ENCODE measurements around the gene MPZ. TPM values are rescaled to one million over a fixed set of nuclear protein-coding genes. Genes with fewer than 3 reads are reported as not detected.
A peak's percentile ranks its signal among the peaks of the same experiment; 100 is the strongest.
"Not testable (repeated sequence)": the region's sequence is repeated elsewhere in the genome, so short reads cannot be mapped to it uniquely, and the experiment has no call there.

The MPZ gene
- total and polyA plus RNA-seq, 5 donors from 2014 or later = 2.3 TPM; not detected in 4

DNA sequence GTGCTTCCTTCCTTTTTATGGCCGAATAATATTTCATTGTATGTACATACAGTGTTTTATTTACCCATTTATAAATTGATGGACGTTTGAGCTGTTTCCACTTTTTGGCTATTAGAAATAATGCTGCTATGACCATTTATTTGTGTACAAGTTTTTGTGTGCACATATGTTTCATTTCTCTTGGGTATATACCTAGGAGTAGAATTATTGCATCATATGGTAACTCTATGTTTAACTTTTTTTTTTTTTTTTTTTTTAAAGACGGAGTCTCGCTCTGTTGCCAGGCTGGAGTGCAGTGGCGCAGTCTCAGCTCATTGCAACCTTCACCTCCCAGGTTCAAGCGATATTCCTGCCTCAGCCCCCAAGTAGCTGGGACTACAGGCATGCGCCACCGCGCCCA is 23.4 kb upstream of the MPZ start:
- DNase-seq (no peak), ATAC-seq (ENCODE audit: low read depth in 2 of 2) (no peak)
- no peaks in the 10 kb centered on the region for H3K9me3 ChIP-seq (ENCODE audit: control insufficient read depth in 2 of 2, low read length in 2 of 2)
- peaks cover 45% of the 10 kb centered on the region for H3K36me3 Mint-ChIP-seq
- peaks cover 71% of the 10 kb centered on the region for H3K36me3 ChIP-seq (ENCODE audit: control insufficient read depth, insufficient read depth, low read length)
- H3K27ac Mint-ChIP-seq = no peak overlapping the region
- H3K27ac ChIP-seq (ENCODE audit: insufficient read depth, low read length, poor library complexity, severe bottlenecking) = no peak overlapping the region
- peaks cover 0 to 1% (median 0%) of the 10 kb centered on the region in 7 donors for H3K9me3 Mint-ChIP-seq
- H3K4me3 ChIP-seq (ENCODE audit: low read depth, low read length) = no peak overlapping the region
- no peaks in the 10 kb centered on the region for H3K27me3 Mint-ChIP-seq
- peaks cover 0 to 3% (median 1%) of the 10 kb centered on the region in 4 donors for H3K4me1 Mint-ChIP-seq
- no peak overlapping the region for H3K4me3 Mint-ChIP-seq
- H3K4me1 ChIP-seq (ENCODE audit: control insufficient read depth, insufficient read depth, low read length, poor library complexity, severe bottlenecking) = no peaks in the 10 kb centered on the region
- no peaks in the 10 kb centered on the region for H3K27me3 ChIP-seq (ENCODE audit: control insufficient read depth, insufficient read depth, low read length)

DNA sequence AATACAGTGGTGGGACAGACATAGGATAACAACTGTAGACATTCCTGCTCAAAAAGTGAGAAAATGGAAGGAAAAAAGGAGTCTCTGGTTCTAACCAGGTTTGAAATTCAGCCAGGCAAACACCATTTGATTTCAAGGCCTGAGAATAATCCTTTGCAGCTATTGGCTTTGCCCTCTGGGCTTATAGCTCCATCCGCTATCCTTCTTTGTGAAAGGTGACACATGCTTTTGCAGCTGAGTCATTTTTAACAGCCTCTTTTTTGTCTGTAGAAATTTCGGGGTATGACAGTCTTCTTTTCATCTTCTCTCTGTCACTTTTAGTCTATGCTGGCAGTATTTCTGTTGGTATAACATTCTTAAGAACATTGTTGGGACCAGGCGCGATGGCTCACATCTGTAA is 20.6 kb upstream of the MPZ start:
- H3K4me1 ChIP-seq (ENCODE audit: control insufficient read depth, insufficient read depth, low read length, poor library complexity, severe bottlenecking) = no peaks in the 10 kb centered on the region
- Mint-ChIP-seq H3K27ac (no peak overlapping the region), H3K36me3 (peaks cover 38% of the 10 kb centered on the region), H3K4me1 (peaks cover 0 to 7% (median 2%) of the 10 kb centered on the region in 4 donors), H3K4me3 (no peak overlapping the region), H3K9me3 (peaks cover 0 to 1% (median 0%) of the 10 kb centered on the region in 7 donors), H3K27me3 (no peaks in the 10 kb centered on the region)
- H3K4me3 ChIP-seq (ENCODE audit: low read depth, low read length) = no peak overlapping the region
- H3K9me3 ChIP-seq (ENCODE audit: control insufficient read depth in 2 of 2, low read length in 2 of 2) = no peaks in the 10 kb centered on the region
- no peaks in the 10 kb centered on the region for H3K27me3 ChIP-seq (ENCODE audit: control insufficient read depth, insufficient read depth, low read length)
- peaks cover 61% of the 10 kb centered on the region for H3K36me3 ChIP-seq (ENCODE audit: control insufficient read depth, insufficient read depth, low read length)
- ATAC-seq (ENCODE audit: low read depth in 2 of 2) (no peak), DNase-seq (no peak)
- no peak overlapping the region for H3K27ac ChIP-seq (ENCODE audit: insufficient read depth, low read length, poor library complexity, severe bottlenecking)

DNA sequence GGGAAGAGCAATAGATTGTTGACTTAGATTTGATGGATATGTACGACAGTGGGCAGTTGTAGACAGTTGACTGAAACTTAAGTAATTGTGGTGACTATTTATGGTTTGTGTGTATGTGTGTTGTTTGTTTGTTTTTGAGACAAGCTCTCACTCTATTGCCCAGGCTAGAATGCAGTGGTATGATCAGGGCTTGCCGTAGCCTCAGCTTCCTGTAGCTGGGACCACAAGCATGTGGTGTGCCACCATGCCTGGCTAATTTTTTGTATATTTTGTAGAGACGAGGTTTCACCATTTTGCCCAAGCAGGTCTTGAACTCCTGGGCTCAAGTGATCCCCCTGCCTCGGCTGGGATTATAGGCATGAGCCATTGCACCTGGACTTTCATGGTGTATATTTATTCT is 14.3 kb upstream of the MPZ start:
- ATAC-seq (ENCODE audit: low read depth in 2 of 2) = no peak
- Mint-ChIP-seq H3K27ac (no peak overlapping the region), H3K9me3 (no peaks in the 10 kb centered on the region), H3K4me3 (no peak overlapping the region), H3K36me3 (peaks cover 17% of the 10 kb centered on the region), H3K27me3 (no peaks in the 10 kb centered on the region), H3K4me1 (peaks cover 10 to 25% (median 16%) of the 10 kb centered on the region in 4 donors)
- Histone ChIP-seq H3K36me3 (ENCODE audit: control insufficient read depth, insufficient read depth, low read length) (peaks cover 21% of the 10 kb centered on the region), H3K27me3 (ENCODE audit: control insufficient read depth, insufficient read depth, low read length) (no peaks in the 10 kb centered on the region), H3K4me3 (ENCODE audit: low read depth, low read length) (no peak overlapping the region), H3K4me1 (ENCODE audit: control insufficient read depth, insufficient read depth, low read length, poor library complexity, severe bottlenecking) (no peaks in the 10 kb centered on the region), H3K9me3 (ENCODE audit: control insufficient read depth in 2 of 2, low read length in 2 of 2) (no peaks in the 10 kb centered on the region), H3K27ac (ENCODE audit: insufficient read depth, low read length, poor library complexity, severe bottlenecking) (no peak overlapping the region)
- no peak for DNase-seq

DNA sequence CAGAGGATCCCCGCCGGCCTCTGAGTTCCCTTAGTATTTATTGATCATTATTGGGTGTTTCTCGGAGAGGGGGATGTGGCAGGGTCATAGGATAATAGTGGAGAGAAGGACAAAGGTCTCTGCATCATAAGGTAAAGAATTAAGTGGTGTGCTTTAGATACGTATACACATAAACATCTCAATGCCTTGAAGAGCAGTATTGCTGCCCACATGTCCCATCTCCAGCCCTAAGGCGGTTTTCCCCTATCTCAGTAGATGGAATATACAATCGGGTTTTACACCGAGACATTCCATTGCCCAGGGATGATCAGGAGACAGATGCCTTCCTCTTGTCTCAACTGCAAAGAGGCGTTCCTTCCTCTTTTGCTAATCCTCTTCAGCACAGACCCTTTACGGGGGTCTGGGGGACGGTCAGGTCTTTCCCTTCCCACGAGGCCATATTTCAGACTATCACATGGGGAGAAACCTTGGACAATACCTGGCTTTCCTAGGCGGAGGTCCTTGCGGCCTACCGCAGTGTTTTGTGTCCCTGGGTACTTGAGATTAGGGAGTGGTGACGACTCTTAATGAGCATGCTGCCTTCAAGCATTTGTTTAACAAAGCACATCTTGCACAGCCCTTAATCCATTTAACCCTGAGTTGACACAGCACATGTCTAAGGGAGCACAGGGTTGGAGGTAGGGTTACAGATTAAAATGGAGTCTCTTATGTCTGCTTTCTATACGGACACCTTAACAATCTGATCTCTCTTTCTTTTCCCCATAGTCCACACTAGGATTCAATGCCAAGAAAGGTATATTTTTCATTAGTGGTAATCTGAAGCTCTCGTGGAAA is 6.3 kb upstream of the MPZ start:
- not testable (repeated sequence) for H3K27me3 Mint-ChIP-seq; H3K27ac ChIP-seq (ENCODE audit: insufficient read depth, low read length, poor library complexity, severe bottlenecking); H3K9me3 ChIP-seq (ENCODE audit: control insufficient read depth in 2 of 2, low read length in 2 of 2); DNase-seq; H3K36me3 ChIP-seq (ENCODE audit: control insufficient read depth, insufficient read depth, low read length); H3K9me3 Mint-ChIP-seq; H3K4me3 ChIP-seq (ENCODE audit: low read depth, low read length); H3K36me3 Mint-ChIP-seq; H3K27me3 ChIP-seq (ENCODE audit: control insufficient read depth, insufficient read depth, low read length); ATAC-seq (ENCODE audit: low read depth in 2 of 2)
- H3K4me1 ChIP-seq (ENCODE audit: control insufficient read depth, insufficient read depth, low read length, poor library complexity, severe bottlenecking) = peaks cover 18% of the 10 kb centered on the region
- Mint-ChIP-seq H3K4me1 (peaks cover 23 to 43% (median 27%) of the 10 kb centered on the region in 4 donors), H3K4me3 (peak overlapping the region; percentile 53 to 99 (median 97)), H3K27ac (peak overlapping the region; percentile 27 to 100 (median 100))

DNA sequence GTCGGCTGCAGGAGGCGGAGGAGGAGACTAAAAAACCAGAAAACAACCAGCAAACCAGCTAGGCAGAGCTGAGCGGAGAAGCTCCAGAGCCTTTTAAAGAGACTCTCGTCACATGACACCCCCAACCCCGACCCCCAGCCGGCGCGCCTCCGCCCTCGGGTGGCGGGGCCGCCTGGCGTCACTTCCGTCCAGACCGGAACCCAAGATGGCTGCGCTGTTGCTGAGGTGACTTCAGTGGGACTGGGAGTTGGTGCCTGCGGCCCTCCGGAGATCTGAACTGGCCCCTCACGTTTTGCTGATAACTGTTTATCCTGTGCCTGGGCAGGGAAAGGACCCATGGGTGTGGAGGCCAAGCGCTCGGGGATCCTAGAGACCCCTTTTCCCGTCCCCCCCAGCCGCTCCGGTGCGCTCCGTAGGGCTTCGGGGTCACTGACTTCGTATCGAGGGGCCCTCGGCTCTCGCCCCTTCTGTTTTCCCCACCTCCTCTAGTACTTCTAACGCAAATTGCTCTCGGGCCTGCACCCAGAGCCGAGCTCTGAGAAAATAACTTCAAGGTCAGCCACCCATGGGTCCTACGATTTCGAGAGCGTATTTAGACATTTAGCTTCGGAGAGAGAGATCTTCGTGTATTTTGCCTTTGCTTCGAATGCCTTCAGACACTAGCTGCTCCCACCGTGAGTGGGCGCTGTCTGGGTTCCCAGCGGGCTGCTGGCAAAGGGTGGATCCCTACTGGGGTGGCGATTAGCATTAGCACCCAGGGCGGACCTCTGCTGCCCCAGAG is 4.6 kb upstream of the MPZ start, which contains the start of gene SDHC:
SDHC (plus strand) TSS at position 181 of the 781 bp plus-strand sequence; CDS start at position 206, 25 bp downstream.
- ATAC-seq (ENCODE audit: low read depth in 2 of 2) (peak; percentile 99), DNase-seq (peak; percentile 89 to 95 (median 92))
- peaks cover 8% of the 10 kb centered on the region for H3K27me3 Mint-ChIP-seq
- peak within 1 kb of the TSS; percentile 94 for H3K27ac ChIP-seq (ENCODE audit: insufficient read depth, low read length, poor library complexity, severe bottlenecking)
- peaks cover 18% of the 10 kb centered on the region for H3K4me1 ChIP-seq (ENCODE audit: control insufficient read depth, insufficient read depth, low read length, poor library complexity, severe bottlenecking)
- peaks cover 14 to 36% (median 17%) of the 10 kb centered on the region in 4 donors for H3K4me1 Mint-ChIP-seq
- no peaks in the 10 kb centered on the region for H3K27me3 ChIP-seq (ENCODE audit: control insufficient read depth, insufficient read depth, low read length)
- no peaks in the 10 kb centered on the region for H3K36me3 ChIP-seq (ENCODE audit: control insufficient read depth, insufficient read depth, low read length)
- peak within 1 kb of the TSS; percentile 99 to 100 (median 100) for H3K27ac Mint-ChIP-seq
- no peaks in the 10 kb centered on the region for H3K9me3 ChIP-seq (ENCODE audit: control insufficient read depth in 2 of 2, low read length in 2 of 2)
- H3K9me3 Mint-ChIP-seq = peaks cover 0 to 1% (median 0%) of the 10 kb centered on the region in 7 donors
- peaks cover 4% of the 10 kb centered on the region for H3K36me3 Mint-ChIP-seq
- peak within 1 kb of the TSS; percentile 93 for H3K4me3 ChIP-seq (ENCODE audit: low read depth, low read length)
- peak within 1 kb of the TSS; percentile 97 to 99 (median 98) for H3K4me3 Mint-ChIP-seq

DNA sequence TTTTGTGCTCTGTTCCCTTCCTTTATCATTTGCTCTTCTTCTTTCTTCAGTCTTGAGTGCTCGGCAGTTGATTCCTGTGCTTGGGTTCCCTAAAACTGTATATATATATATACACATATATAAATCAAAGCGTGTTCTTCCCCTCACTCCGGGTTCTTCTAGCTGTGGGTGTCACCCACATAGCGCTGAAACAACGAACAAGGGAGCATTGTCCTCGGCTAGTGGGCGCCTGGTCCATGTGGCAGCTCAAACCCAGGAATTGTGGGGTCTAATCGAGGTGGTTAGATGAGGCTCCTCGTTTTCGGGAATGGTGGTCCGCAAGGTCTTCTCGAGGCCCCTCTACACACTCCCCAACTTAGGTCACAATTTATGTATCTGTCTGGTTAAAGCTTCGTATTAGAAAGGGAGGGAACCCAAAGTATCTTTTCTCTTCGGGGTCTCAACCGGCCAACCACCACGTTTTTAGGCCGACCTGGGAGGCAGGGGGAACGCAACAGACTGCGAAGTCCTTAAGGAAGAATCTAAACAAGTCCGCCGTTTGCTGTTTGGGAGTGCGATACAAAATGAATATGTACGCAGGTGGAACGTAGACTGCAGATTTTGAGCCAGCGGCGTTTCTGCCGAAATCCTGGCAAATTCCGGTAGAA is 3.9 kb upstream of the MPZ start:
- DNase-seq (no peak), ATAC-seq (ENCODE audit: low read depth in 2 of 2) (no peak)
- no peaks in the 10 kb centered on the region for H3K9me3 ChIP-seq (ENCODE audit: control insufficient read depth in 2 of 2, low read length in 2 of 2)
- Mint-ChIP-seq H3K9me3 (peaks cover 0 to 1% (median 0%) of the 10 kb centered on the region in 7 donors), H3K4me1 (peaks cover 14 to 36% (median 17%) of the 10 kb centered on the region in 4 donors), H3K27ac (peak overlapping the region; percentile 99 to 100 (median 100)), H3K27me3 (peaks cover 14% of the 10 kb centered on the region), H3K36me3 (peaks cover 4% of the 10 kb centered on the region), H3K4me3 (peak overlapping the region; percentile 97 to 99 (median 98))
- H3K4me1 ChIP-seq (ENCODE audit: control insufficient read depth, insufficient read depth, low read length, poor library complexity, severe bottlenecking) = peaks cover 18% of the 10 kb centered on the region
- H3K4me3 ChIP-seq (ENCODE audit: low read depth, low read length) = peak overlapping the region; percentile 93
- H3K36me3 ChIP-seq (ENCODE audit: control insufficient read depth, insufficient read depth, low read length) = no peaks in the 10 kb centered on the region
- H3K27me3 ChIP-seq (ENCODE audit: control insufficient read depth, insufficient read depth, low read length) = no peaks in the 10 kb centered on the region
- H3K27ac ChIP-seq (ENCODE audit: insufficient read depth, low read length, poor library complexity, severe bottlenecking) = peak overlapping the region; percentile 94

DNA sequence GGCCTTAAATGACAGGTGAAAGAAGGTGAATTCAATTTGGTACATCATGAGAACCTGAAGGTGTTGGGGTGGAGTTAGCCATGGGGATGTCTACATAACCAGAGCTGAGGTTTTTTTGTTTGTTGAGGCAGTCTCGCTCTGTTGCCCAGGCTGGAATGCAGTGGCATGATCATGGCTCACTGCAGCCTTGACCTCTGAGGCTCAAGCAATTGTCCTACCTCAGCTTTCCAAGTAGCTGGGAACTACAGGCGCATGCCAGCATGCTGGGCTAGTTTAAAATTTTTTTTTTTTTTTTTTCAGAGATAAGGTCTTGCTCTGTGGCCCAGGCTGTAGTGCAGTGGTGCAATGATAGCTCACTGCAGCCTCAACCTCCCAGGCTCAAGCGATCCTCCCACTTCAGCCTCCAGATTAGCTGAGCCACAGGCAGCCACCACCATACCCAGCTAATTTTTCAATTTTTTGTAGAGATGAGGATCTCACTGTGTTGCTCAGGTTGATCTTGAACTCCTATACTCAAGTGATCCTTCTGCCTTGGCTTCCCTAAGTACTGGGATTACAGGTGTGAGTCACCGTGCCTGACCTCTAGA is 1.9 kb upstream of the MPZ start:
- H3K27me3 ChIP-seq (ENCODE audit: control insufficient read depth, insufficient read depth, low read length) = no peaks in the 10 kb centered on the region
- no peak overlapping the region for H3K4me3 ChIP-seq (ENCODE audit: low read depth, low read length)
- no peak for ATAC-seq (ENCODE audit: low read depth in 2 of 2)
- H3K27ac Mint-ChIP-seq = peak overlapping the region in 1 of 3 donors; percentile 21
- no peaks in the 10 kb centered on the region for H3K36me3 ChIP-seq (ENCODE audit: control insufficient read depth, insufficient read depth, low read length)
- H3K9me3 Mint-ChIP-seq = peaks cover 0 to 1% (median 0%) of the 10 kb centered on the region in 7 donors
- H3K4me1 ChIP-seq (ENCODE audit: control insufficient read depth, insufficient read depth, low read length, poor library complexity, severe bottlenecking) = peaks cover 18% of the 10 kb centered on the region
- H3K27ac ChIP-seq (ENCODE audit: insufficient read depth, low read length, poor library complexity, severe bottlenecking) = no peak overlapping the region
- no peaks in the 10 kb centered on the region for H3K9me3 ChIP-seq (ENCODE audit: control insufficient read depth in 2 of 2, low read length in 2 of 2)
- no peak for DNase-seq
- H3K36me3 Mint-ChIP-seq = no peaks in the 10 kb centered on the region
- peaks cover 20% of the 10 kb centered on the region for H3K27me3 Mint-ChIP-seq
- H3K4me1 Mint-ChIP-seq = peaks cover 10 to 38% (median 20%) of the 10 kb centered on the region in 4 donors
- peak overlapping the region in 2 of 4 donors; percentile 64 to 78 for H3K4me3 Mint-ChIP-seq

Data from CD4-positive, CD25-positive, alpha-beta regulatory T cell (primary cell).